HepG2 (cell line): ENCODE results near the gene PRKCE. TPM values are rescaled to one million over a fixed set of nuclear protein-coding genes. Genes with fewer than 3 reads are reported as not detected.

Experiments
- DMAP1 ChIP-seq: IDR thresholded peaks from 2 replicates; pipeline ENCODE4 v1.6.1; 2016
- ELK4 ChIP-seq: sonication (generic); formaldehyde crosslinking; IDR thresholded peaks from 2 replicates; pipeline ENCODE4 v1.9.0; 2021; ENCODE audit warnings: missing genetic modification reagents, borderline replicate concordance
- NRL ChIP-seq: sonication (generic); formaldehyde crosslinking; IDR thresholded peaks from 2 replicates; pipeline ENCODE4 v1.5.0; 2020; ENCODE audit warnings: missing genetic modification reagents, mild to moderate bottlenecking, moderate library complexity, borderline replicate concordance
- PATZ1 ChIP-seq: sonication (generic); formaldehyde crosslinking; IDR thresholded peaks from 2 replicates; pipeline ENCODE4 v1.4.0; 2020; ENCODE audit warnings: missing genetic modification reagents
- PRMT3 ChIP-seq: sonication (generic); formaldehyde crosslinking; IDR thresholded peaks from 2 replicates; pipeline ENCODE4 v1.8.1; 2022; ENCODE audit warnings: low read depth, mild to moderate bottlenecking, moderate library complexity, missing genetic modification reagents, borderline replicate concordance
- SNAPC2 ChIP-seq: sonication (generic); formaldehyde crosslinking; IDR thresholded peaks from 2 replicates; pipeline ENCODE4 v1.8.1; 2022; ENCODE audit warnings: mild to moderate bottlenecking, missing genetic modification reagents
- THRA ChIP-seq: sonication (generic); formaldehyde crosslinking; IDR thresholded peaks from 2 replicates; pipeline ENCODE4 v1.4.0; 2020; ENCODE audit warnings: missing genetic modification reagents, borderline replicate concordance
- ZFY ChIP-seq: sonication (generic); formaldehyde crosslinking; IDR thresholded peaks from 2 replicates; pipeline ENCODE4 v1.4.0; 2020; ENCODE audit warnings: missing genetic modification reagents
- ZIK1 ChIP-seq: sonication (generic); formaldehyde crosslinking; IDR thresholded peaks from 2 replicates; pipeline ENCODE4 v1.5.0; 2020; ENCODE audit warnings: mild to moderate bottlenecking, low read depth, missing genetic modification reagents, borderline replicate concordance
- ZMAT3 ChIP-seq: sonication (generic); formaldehyde crosslinking; conservative IDR thresholded peaks from 2 replicates; pipeline ENCODE4 v1.7.0; 2021; ENCODE audit warnings: missing genetic modification reagents
- ZNF224 ChIP-seq: sonication (generic); formaldehyde crosslinking; IDR thresholded peaks from 2 replicates; pipeline ENCODE4 v1.5.0; 2020; ENCODE audit warnings: mild to moderate bottlenecking, missing genetic modification reagents
- ZNF260 ChIP-seq: sonication (generic); formaldehyde crosslinking; IDR thresholded peaks from 2 replicates; pipeline ENCODE4 v1.4.0; 2020; ENCODE audit warnings: missing genetic modification reagents, low read depth, mild to moderate bottlenecking, borderline replicate concordance
- ZNF343 ChIP-seq: sonication (generic); formaldehyde crosslinking; IDR thresholded peaks from 2 replicates; pipeline ENCODE4 v1.4.0; 2020; ENCODE audit warnings: mild to moderate bottlenecking, missing genetic modification reagents
- ZNF589 ChIP-seq: sonication (generic); formaldehyde crosslinking; conservative IDR thresholded peaks from 2 replicates; pipeline ENCODE4 v1.8.0; 2022; ENCODE audit warnings: mild to moderate bottlenecking, moderate library complexity, missing genetic modification reagents
- ZNF737 ChIP-seq: sonication (generic); formaldehyde crosslinking; IDR thresholded peaks from 2 replicates; pipeline ENCODE4 v1.5.0; 2020; ENCODE audit warnings: missing genetic modification reagents, mild to moderate bottlenecking, borderline replicate concordance
- ZNF772 ChIP-seq: sonication (generic); formaldehyde crosslinking; IDR thresholded peaks from 2 replicates; pipeline ENCODE4 v1.5.0; 2020; ENCODE audit warnings: mild to moderate bottlenecking, missing genetic modification reagents
- ZSCAN25 ChIP-seq: sonication (generic); formaldehyde crosslinking; IDR thresholded peaks from 2 replicates; pipeline ENCODE4 v1.8.0; 2022; ENCODE audit warnings: mild to moderate bottlenecking, missing genetic modification reagents
- polyA plus RNA-seq, 8 experiments: library from polyadenylated mRNA; depleted of rRNA in 3 of 8; stranded (reverse) in 7 of 8; unstranded in 1 of 8; fragments of >200 nt; fragmentation: Illumina TruSeq in 4 of 8; extraction: Trizol in 4 of 8; gene quantifications; 2 replicates each; pipeline versions ENCODE4 v1.2.1 to v1.2.3, GENCODE V29; 2011 to 2016; ENCODE audit warnings: low read depth in 4 of 8, missing spikeins in 1 of 8, mixed read lengths in 1 of 8; ENCODE audit not compliant: insufficient read depth in 1 of 8
- total RNA-seq, 5 experiments: library from RNA; depleted of rRNA; stranded (reverse); fragments of >200 nt; fragmentation: Illumina TruSeq; extraction: Trizol; gene quantifications; 2 replicates each; pipeline ENCODE4 v1.2.3, GENCODE V29; 2016; ENCODE audit warnings: low read depth in 1 of 5
- TF ChIP-seq, protein P1 (sequence below): sonication (generic); formaldehyde crosslinking; IDR thresholded peaks from 2 replicates; pipeline ENCODE4 v1.8.0; 2022; ENCODE audit warnings: mild to moderate bottlenecking, missing genetic modification reagents, moderate library complexity
- TF ChIP-seq, protein P2 (sequence below): sonication (generic); formaldehyde crosslinking; IDR thresholded peaks from 2 replicates; pipeline ENCODE4 v1.4.0; 2020; ENCODE audit warnings: missing genetic modification reagents

The PRKCE gene
- total and polyA plus RNA-seq, 2 of the 13 experiments (the other 11 are each of a cell fraction or from before 2014, with no cell fraction given), result 1.0 to 3.9 TPM

DNA sequence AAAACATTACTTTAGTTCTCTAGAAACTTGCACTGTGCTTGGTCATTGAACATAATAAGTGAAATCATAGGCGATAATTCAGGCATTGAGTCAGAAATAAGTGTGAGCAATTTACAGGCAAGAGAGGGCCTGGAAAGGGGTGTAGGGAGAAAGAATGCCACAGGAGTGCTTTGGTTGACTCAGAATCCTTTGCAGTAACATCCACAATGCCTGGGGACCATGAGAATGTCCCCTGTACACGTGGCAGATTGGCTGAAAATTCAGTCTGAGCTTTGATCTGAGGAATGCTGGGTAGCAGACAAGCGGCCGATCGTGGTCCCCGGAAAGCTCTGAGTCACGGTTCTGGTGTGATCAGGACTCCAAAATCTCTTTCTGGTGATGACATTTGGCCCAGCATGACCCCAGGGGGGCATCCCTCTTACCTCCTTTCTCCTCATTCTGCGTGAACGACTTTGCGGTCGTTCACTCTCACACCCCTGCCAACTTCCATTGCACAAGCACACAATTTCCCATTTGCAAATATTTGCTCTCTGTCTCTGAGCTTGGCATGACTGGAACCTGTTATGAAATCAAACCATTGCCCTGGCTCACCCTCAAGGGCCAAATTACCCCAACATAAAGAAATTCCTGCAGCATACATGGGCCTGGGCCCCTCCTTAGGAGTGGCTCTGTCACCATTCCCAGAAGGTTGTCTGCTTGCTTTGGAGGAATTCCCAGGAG is 340.7 kb downstream of the PRKCE start (continued):
- TF ChIP-seq ZSCAN25 (CRISPR knock-in tag) (0 out of 2 replicates have a peak, but pooled peaks have one; percentile 69), ZNF224 (CRISPR knock-in tag) (no peak), NRL (no peak), ZNF589 (CRISPR knock-in tag) (0 out of 2 replicates have a peak, but pooled peaks have one; percentile 37), ZFY (CRISPR knock-in tag) (peak; percentile 51; the same call in 1 of the 2 replicates), ZNF260 (CRISPR knock-in tag) (no peak), ZNF772 (CRISPR knock-in tag) (no peak), ZIK1 (no peak), ELK4 (CRISPR knock-in tag) (no peak), ZMAT3 (CRISPR knock-in tag) (peak; percentile 78; the same call in 1 of the 2 replicates), SNAPC2 (CRISPR knock-in tag) (peak; percentile 81; the same call in 1 of the 2 replicates), PRMT3 (0 out of 2 replicates have a peak, but pooled peaks have one; percentile 39), DMAP1 (peak; percentile 91), THRA (CRISPR knock-in tag) (peak; percentile 98), PATZ1 (CRISPR knock-in tag) (peak; percentile 85), ZNF737 (CRISPR knock-in tag) (no peak; the same call in 1 of the 2 replicates), ZNF343 (no peak)
- TF ChIP-seq, protein P1, sequence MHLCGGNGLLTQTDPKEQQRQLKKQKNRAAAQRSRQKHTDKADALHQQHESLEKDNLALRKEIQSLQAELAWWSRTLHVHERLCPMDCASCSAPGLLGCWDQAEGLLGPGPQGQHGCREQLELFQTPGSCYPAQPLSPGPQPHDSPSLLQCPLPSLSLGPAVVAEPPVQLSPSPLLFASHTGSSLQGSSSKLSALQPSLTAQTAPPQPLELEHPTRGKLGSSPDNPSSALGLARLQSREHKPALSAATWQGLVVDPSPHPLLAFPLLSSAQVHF (CRISPR knock-in tag), result no peak
- TF ChIP-seq, protein P2, sequence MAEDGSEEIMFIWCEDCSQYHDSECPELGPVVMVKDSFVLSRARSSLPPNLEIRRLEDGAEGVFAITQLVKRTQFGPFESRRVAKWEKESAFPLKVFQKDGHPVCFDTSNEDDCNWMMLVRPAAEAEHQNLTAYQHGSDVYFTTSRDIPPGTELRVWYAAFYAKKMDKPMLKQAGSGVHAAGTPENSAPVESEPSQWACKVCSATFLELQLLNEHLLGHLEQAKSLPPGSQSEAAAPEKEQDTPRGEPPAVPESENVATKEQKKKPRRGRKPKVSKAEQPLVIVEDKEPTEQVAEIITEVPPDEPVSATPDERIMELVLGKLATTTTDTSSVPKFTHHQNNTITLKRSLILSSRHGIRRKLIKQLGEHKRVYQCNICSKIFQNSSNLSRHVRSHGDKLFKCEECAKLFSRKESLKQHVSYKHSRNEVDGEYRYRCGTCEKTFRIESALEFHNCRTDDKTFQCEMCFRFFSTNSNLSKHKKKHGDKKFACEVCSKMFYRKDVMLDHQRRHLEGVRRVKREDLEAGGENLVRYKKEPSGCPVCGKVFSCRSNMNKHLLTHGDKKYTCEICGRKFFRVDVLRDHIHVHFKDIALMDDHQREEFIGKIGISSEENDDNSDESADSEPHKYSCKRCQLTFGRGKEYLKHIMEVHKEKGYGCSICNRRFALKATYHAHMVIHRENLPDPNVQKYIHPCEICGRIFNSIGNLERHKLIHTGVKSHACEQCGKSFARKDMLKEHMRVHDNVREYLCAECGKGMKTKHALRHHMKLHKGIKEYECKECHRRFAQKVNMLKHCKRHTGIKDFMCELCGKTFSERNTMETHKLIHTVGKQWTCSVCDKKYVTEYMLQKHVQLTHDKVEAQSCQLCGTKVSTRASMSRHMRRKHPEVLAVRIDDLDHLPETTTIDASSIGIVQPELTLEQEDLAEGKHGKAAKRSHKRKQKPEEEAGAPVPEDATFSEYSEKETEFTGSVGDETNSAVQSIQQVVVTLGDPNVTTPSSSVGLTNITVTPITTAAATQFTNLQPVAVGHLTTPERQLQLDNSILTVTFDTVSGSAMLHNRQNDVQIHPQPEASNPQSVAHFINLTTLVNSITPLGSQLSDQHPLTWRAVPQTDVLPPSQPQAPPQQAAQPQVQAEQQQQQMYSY (CRISPR knock-in tag), result 0 out of 2 replicates have a peak, but pooled peaks have one; percentile 49
